ENCODE measurements around the gene RPS8. TPM values are rescaled to one million over a fixed set of nuclear protein-coding genes. Genes with fewer than 3 reads are reported as not detected.
"Not testable (repeated sequence)": the region's sequence is repeated elsewhere in the genome, so short reads cannot be mapped to it uniquely, and the experiment has no call there.

Gene RPS8
- total and polyA plus RNA-seq, 2 of the 8 experiments (the other 6 are each of a cell fraction or from before 2014, with no cell fraction given), result 2,261 to 2,407 TPM

DNA sequence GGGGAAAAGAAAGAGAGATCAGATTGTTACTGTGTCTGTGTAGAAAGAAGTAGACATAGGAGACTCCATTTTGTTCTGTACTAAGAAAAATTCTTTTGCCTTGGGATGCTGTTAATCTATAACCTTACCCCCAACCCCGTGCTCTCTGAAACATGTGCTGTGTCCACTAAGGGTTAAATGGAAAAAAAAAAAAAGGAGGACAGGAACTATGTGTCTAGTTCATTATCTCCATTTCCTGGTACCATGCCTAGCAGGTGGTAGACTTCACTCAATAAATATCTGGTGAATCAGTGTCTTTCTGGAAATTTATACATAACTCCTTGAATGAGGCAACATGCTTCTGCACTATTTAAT, 36.4 kb upstream of the RPS8 start:
- H3K9ac ChIP-seq (replicated peaks in 1 of 4; ENCODE audit: extremely low read depth in 1 of 4, low read depth in 3 of 4, low read length in 3 of 4); H2AFZ ChIP-seq (ENCODE audit: low read length); H3K27me3 ChIP-seq (replicated peaks in 1 of 4; ENCODE audit: control insufficient read depth in 3 of 4, extremely low read depth in 1 of 4, insufficient read depth in 3 of 4, low read length in 3 of 4); H3K18ac ChIP-seq (ENCODE audit: extremely low read depth, low read length); H3K4me1 ChIP-seq (replicated peaks in 1 of 4; ENCODE audit: control insufficient read depth in 3 of 4, insufficient read depth in 4 of 4, low read length in 3 of 4); H3K23ac ChIP-seq (ENCODE audit: insufficient read length); H3K14ac ChIP-seq (ENCODE audit: insufficient read length); H3K23me2 ChIP-seq (ENCODE audit: low read depth, low read length); H3K9me3 ChIP-seq (ENCODE audit: insufficient read depth in 2 of 2, low read depth in 1 of 2, low read length in 1 of 2); H4K5ac ChIP-seq (ENCODE audit: insufficient read length, low read depth, low read length); H3K56ac ChIP-seq (replicated peaks; ENCODE audit: insufficient read length, low read depth, low read length); DNase-seq (ENCODE audit: low read depth in 1 of 2, low spot score in 2 of 2); H2BK5ac ChIP-seq (ENCODE audit: low read depth, low read length); H3K4ac ChIP-seq (replicated peaks; ENCODE audit: insufficient read length, low read depth, low read length); H3K27ac ChIP-seq (ENCODE audit: low read depth, low read length); H2BK12ac ChIP-seq (ENCODE audit: low read depth, low read length); H2AK5ac ChIP-seq (ENCODE audit: low read depth, low read length); H4K8ac ChIP-seq (ENCODE audit: extremely low read depth, insufficient read depth, low read length); H3K79me1 ChIP-seq (ENCODE audit: low read depth, low read length); H4K20me1 ChIP-seq (replicated peaks in 1 of 2; ENCODE audit: control insufficient read depth in 1 of 2, insufficient read depth in 2 of 2, low read length in 2 of 2); H2BK120ac ChIP-seq (replicated peaks; ENCODE audit: low read depth, low read length); H2BK15ac ChIP-seq (ENCODE audit: low read length); FAIRE-seq; H2BK20ac ChIP-seq (ENCODE audit: low read length); H4K91ac ChIP-seq (replicated peaks; ENCODE audit: insufficient read length, low read length): not testable (repeated sequence)
- H3K4me2 ChIP-seq (ENCODE audit: insufficient read depth in 1 of 2, low read depth in 2 of 2, low read length in 2 of 2), result peak overlapping the region; percentile 67 to 82
- peaks cover 2 to 30% of the 10 kb centered on the region in 2 experiments; a peak in 3 of 4 replicates for H3K79me2 ChIP-seq (ENCODE audit: control insufficient read depth in 1 of 2, insufficient read depth in 2 of 2, low read length in 2 of 2)
- ChIA-PET CTCF (ENCODE audit: partially characterized antibody) (interaction anchor here (2.1 kb wide), 1 partner anchor 8 kb away, joined by 6 read pairs; the partner anchor contains the start of gene RNU5D-1), POLR2A (ENCODE audit: partially characterized antibody) (interaction anchor here (5.4 to 10.5 kb wide), 2 partner anchors 17 to 38 kb away, joined by 32 to 120 read pairs; partner anchors contain the start of gene RPS8)
- 91% methylated on average over 1 of the region's 1 CpG; no CpG with 5 or more reads in 1 of the 2 experiments for WGBS, 2 experiments (ENCODE audit: extremely low coverage in 1 of 2, insufficient coverage in 1 of 2, insufficient read length in 1 of 2, insufficient replicate concordance in 2 of 2, low coverage in 1 of 2, low lambda C conversion rate in 2 of 2, missing lambda C conversion rate in 1 of 2)
- H3K36me3 ChIP-seq (ENCODE audit: control insufficient read depth in 2 of 4, insufficient read depth in 4 of 4, low read length in 3 of 4), result peaks cover 11 to 22% (median 13%) of the 10 kb centered on the region in 4 experiments
- peak overlapping the region in 3 of 4 experiments; percentile 54 to 98 (median 90); a peak in 5 of 8 replicates for H3K4me3 ChIP-seq (ENCODE audit: extremely low read depth in 1 of 4, insufficient read depth in 2 of 4, low read depth in 3 of 4, low read length in 4 of 4)
